Stomach (tissue), 9 donors: ENCODE data around the gene NUP62. TPM values are rescaled to one million over a fixed set of nuclear protein-coding genes. Genes with fewer than 3 reads are reported as not detected.

Source experiments
- DNase-seq, 2 donors: peaks; one replicate each; pipeline versions ENCODE4 v3.0.0 to v3.0.0-alpha.2; 2013 to 2019
- H3K27ac ChIP-seq, 5 donors: fragments of 200-600 bp in 4 of 5; sonication (generic) in 4 of 5; one replicate each; pipeline ENCODE4 v1.5.1; 2013 to 2019; ENCODE audit warnings: mild to moderate bottlenecking in 1 of 5, moderate library complexity in 1 of 5
- H3K27me3 ChIP-seq, 3 donors: fragments of 200-600 bp; sonication (generic); one replicate each; pipeline ENCODE4 v1.5.1; 2017 to 2019; ENCODE audit warnings: mixed run types in 1 of 3
- H3K36me3 ChIP-seq, 4 donors: fragments of 200-600 bp; sonication (generic); 1 replicate in 3 of 4; 2 replicates in 1 of 4; pipeline ENCODE4 v1.5.1; 2016 to 2019
- H3K4me1 ChIP-seq, 4 donors: fragments of 200-600 bp; sonication (generic); one replicate each; pipeline ENCODE4 v1.5.1; 2016 to 2019
- H3K4me3 ChIP-seq, 4 donors: fragments of 200-600 bp; sonication (generic) in 3 of 4; one replicate each; pipeline ENCODE4 v1.5.1; 2016 to 2019; ENCODE audit warnings: mild to moderate bottlenecking in 1 of 4
- H3K9me3 ChIP-seq, 4 donors: fragments of 200-600 bp; sonication (generic); one replicate each; pipeline ENCODE4 v1.5.1; 2016 to 2019
- EP300 ChIP-seq: sonication (generic); formaldehyde crosslinking; IDR thresholded peaks from one replicate; pipeline ENCODE4 v1.6.1; 2017; ENCODE audit warnings: antibody characterized with exemption
- POLR2A ChIP-seq, 4 donors: fragments of 450-650 bp; IDR thresholded peaks; one replicate each; pipeline ENCODE4 v1.6.1; 2016; ENCODE audit warnings: antibody characterized with exemption in 4 of 4, control low read depth in 2 of 4, mild to moderate bottlenecking in 1 of 4, moderate library complexity in 1 of 4
- POLR2AphosphoS5 ChIP-seq, 3 donors: sonication (generic); formaldehyde crosslinking; IDR thresholded peaks; one replicate each; pipeline ENCODE4 v1.6.1; 2016; ENCODE audit warnings: antibody characterized with exemption in 3 of 3
- WGBS, 5 donors: extraction: QIAGEN DNeasy Blood & Tissue Kit in 3 of 5; methylation state at CpG; one replicate each; pipeline versions ENCODE4 v1.1.5 to v1.1.7; 2013 to 2018; 5-methylcytosine and 5-hydroxymethylcytosine counted together
- intact Hi-C: fragments of 100-400 bp; cut with DNase I; formaldehyde crosslinking; loops from one replicate; pipeline ENCODE4 v1.15.1; 2023; ENCODE audit warnings: low total_unique reads
- polyA plus RNA-seq, 3 donors: library from polyadenylated mRNA; stranded (reverse); fragments of 200-250 nt; gene quantifications; one replicate each; pipeline ENCODE4 v1.2.3, GENCODE V29; 2013
- total RNA-seq, 5 donors: library from RNA; depleted of rRNA; stranded (reverse); fragments of >200 nt; gene quantifications; one replicate each; pipeline versions ENCODE4 v1.1.0 to v1.2.3, GENCODE V29; 2014 to 2016
- TF ChIP-seq, protein P1 (sequence below), 7 experiments: fragments of 450-650 bp in 4 of 7; fragments of 200-600 bp in 3 of 7; sonication (generic) in 3 of 7; IDR thresholded peaks; one replicate each; pipeline ENCODE4 v1.5.1; 2016 to 2019; ENCODE audit warnings: antibody characterized with exemption in 7 of 7, control low read depth in 2 of 7, mild to moderate bottlenecking in 1 of 7
- donor health status: healthy with polysubstance abuse.
- donor health status: Bipolar disorder and iron deficiency.
- donor health status: healthy.

The NUP62 gene
- total and polyA plus RNA-seq, 8 donors = 5.3 to 58.0 (median 15.2) TPM

DNA sequence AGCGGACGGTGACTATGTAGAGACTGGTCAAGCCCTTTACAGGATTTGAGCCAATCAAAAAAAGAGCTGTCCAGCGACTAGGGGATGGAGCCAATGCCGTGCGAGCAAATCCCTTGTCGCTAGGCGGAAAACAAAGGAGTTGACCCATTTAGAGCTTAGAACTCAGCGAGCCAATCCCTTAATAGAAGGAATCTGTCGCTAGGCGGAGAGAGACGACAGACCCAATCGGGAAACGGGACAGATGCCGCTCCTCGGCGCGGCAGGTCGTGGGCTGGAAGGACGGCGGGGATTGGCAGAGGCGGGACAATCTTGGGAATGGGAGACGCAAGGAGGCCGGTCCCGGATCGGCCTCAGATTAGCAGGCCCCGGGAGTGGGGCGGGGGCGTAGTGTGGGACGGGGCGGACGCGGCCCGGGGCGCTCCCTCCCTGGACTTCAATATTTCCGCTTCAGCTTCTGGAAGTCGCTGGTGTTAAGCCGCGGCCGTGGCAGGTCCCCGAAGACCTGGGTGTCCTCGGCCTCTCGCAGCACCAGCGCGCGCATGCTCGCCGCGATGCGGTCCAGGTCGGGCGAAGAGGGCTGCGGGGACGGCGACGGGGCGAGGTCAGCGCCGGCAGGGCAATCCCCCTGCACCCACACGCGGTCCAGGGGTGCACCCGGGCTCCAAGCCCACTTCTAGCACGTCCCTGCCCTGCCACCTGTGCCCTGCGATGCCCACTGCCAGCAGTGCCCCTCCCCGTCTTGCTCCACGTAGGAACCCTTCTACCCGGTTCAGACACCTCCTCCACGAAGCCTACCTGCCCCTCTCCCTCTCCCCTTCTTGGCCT lies 59.6 kb downstream of the NUP62 start:
- peak overlapping the region; percentile 50 to 58 (median 54) for H3K4me3 ChIP-seq
- peak overlapping the region; percentile 88 to 99 (median 95) for H3K27ac ChIP-seq
- H3K27me3 ChIP-seq = no peaks in the 10 kb centered on the region
- TF ChIP-seq, protein P1, sequence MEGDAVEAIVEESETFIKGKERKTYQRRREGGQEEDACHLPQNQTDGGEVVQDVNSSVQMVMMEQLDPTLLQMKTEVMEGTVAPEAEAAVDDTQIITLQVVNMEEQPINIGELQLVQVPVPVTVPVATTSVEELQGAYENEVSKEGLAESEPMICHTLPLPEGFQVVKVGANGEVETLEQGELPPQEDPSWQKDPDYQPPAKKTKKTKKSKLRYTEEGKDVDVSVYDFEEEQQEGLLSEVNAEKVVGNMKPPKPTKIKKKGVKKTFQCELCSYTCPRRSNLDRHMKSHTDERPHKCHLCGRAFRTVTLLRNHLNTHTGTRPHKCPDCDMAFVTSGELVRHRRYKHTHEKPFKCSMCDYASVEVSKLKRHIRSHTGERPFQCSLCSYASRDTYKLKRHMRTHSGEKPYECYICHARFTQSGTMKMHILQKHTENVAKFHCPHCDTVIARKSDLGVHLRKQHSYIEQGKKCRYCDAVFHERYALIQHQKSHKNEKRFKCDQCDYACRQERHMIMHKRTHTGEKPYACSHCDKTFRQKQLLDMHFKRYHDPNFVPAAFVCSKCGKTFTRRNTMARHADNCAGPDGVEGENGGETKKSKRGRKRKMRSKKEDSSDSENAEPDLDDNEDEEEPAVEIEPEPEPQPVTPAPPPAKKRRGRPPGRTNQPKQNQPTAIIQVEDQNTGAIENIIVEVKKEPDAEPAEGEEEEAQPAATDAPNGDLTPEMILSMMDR (IDR thresholded peaks at IDR 0.05) = peak in 2 of 7 experiments; percentile 21 to 24
- TF ChIP-seq POLR2A (IDR thresholded peaks at IDR 0.05) (peak in 1 of 4 donors; percentile 52), EP300 (no peak), POLR2AphosphoS5 (IDR thresholded peaks at IDR 0.05) (peak in 2 of 3 donors; percentile 84 to 91)
- DNase-seq = peak; percentile 96 to 100
- peaks cover 40 to 72% (median 62%) of the 10 kb centered on the region in 4 donors for H3K4me1 ChIP-seq
- no peaks in the 10 kb centered on the region for H3K9me3 ChIP-seq
- intact Hi-C loops = no loop called here
- WGBS, 5 donors = 0 to 1% (median 1%) methylated on average over 55 to 67 of the region's 67 CpGs
- peaks cover 7 to 36% (median 28%) of the 10 kb centered on the region in 4 donors for H3K36me3 ChIP-seq

DNA sequence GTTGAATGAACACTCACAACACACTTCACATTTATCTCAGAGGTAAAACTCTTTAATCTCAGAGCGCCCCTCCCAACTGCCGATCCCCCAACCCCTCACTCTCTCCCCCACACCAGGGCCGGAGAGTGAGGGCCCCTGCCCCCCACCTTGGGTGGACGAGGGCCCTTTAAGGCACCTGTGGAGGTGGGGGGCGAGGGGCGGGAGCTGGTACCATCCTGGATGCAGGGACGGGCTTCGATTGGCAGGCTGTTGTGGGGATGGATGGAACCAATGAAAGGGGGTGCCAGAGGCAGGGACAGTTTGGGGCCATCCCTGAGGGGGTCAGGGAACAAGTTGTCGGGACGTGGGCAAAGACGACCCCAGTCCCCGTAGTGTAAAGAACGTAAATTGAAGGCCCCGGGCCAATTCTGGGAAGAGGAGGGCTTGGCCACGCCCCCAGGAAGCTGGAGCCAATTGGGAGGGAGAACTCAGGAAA lies 60.3 kb downstream of the NUP62 start:
- no peak for DNase-seq
- WGBS, 5 donors = 0 to 4% (median 1%) methylated on average over 15 of the region's 15 CpGs
- intact Hi-C loops = no loop called here
- H3K4me3 ChIP-seq = peak overlapping the region; percentile 36 to 47 (median 42)
- H3K27ac ChIP-seq = peak overlapping the region; percentile 88 to 99 (median 95)
- H3K36me3 ChIP-seq = peaks cover 11 to 38% (median 33%) of the 10 kb centered on the region in 4 donors
- H3K9me3 ChIP-seq = no peaks in the 10 kb centered on the region
- TF ChIP-seq POLR2AphosphoS5 (IDR thresholded peaks at IDR 0.05) (no peak), POLR2A (IDR thresholded peaks at IDR 0.05) (no peak), EP300 (no peak)
- TF ChIP-seq, protein P1 (IDR thresholded peaks at IDR 0.05) = no peak
- no peaks in the 10 kb centered on the region for H3K27me3 ChIP-seq
- peaks cover 42 to 73% (median 61%) of the 10 kb centered on the region in 4 donors for H3K4me1 ChIP-seq

DNA sequence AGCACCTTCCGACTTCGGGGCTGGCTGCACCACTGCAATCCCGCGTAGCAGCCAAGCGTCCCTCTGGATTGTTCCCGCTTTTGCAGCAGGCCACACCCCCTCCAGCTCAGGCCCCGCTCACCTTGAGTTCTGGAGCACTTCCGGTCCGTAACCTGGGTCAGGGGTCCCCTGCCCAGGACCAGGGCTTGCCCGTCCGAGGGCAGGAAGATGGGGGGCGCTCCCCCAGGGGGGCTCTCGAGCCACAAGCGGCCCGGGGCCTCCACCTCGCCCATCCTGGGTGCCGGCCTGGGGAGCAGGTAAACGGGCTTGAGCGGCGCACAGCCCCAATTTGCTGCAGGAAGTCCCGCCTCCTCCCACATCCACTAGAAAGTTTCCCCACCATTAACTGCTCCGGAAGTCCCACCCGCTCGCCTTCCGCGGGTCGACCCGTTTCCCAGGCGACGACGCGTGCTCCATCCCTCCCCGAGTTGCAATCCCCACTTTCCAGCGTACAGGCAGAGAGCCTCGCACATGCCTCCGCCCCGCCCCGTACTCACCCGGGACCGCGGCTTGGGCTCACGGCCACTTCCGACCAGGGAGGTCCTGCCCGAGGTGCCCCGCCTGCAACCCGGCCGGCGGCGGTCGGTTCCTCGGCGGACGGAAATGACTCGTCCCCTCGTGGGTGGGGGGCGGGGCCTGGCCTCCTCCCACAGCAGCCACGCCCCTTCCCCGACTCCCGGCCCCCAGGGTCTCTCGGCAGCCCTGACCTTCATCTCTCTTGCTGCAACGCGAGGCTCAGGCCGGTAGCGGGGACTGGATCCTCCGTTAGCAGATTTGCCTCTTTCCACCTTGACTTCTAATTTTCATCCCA lies 62.1 kb downstream of the NUP62 start, which contains the start of gene PNKP:
Gene PNKP (minus strand): TSS at position 644 of the 850 bp plus-strand sequence. CDS start 372 bp downstream, at position 272.
- Histone ChIP-seq H3K4me3 (peak within 1 kb of the TSS; percentile 58 to 81 (median 76)), H3K27ac (peak within 1 kb of the TSS; percentile 88 to 99 (median 95)), H3K4me1 (peaks cover 42 to 63% (median 59%) of the 10 kb centered on the region in 4 donors), H3K36me3 (peaks cover 29 to 44% (median 40%) of the 10 kb centered on the region in 4 donors), H3K9me3 (no peaks in the 10 kb centered on the region), H3K27me3 (no peaks in the 10 kb centered on the region)
- peak; percentile 89 to 97 for DNase-seq
- TF ChIP-seq, protein P1 (IDR thresholded peaks at IDR 0.05) = no peak
- TF ChIP-seq POLR2A (IDR thresholded peaks at IDR 0.05) (no peak), EP300 (peak; percentile 3), POLR2AphosphoS5 (IDR thresholded peaks at IDR 0.05) (peak; percentile 45 to 89 (median 78))
- WGBS, 5 donors = 0 to 1% (median 1%) methylated on average over 38 to 65 of the region's 65 CpGs
- intact Hi-C loops = no loop called here

DNA sequence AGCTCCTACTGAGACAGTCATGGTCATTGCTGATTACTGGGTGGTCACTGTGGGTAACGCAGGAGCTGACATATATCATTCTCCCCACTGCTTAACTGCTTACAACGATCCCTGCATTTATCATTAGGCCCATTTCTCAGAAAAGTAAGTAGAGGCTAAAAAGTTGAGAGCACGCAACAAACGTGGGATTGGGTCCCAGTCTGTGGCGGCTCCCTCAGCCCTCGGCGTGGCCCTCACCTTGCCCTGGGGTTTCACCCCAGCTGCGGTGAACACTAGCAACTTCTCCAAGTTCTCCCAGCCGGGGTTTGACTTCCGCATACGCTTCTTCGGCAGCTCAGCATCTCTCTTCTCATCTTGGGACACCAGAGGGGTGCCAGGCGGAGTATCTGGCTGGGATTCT lies 64.4 kb downstream of the NUP62 start:
- peaks cover 38 to 52% (median 50%) of the 10 kb centered on the region in 4 donors for H3K36me3 ChIP-seq
- no peak for DNase-seq
- H3K9me3 ChIP-seq = no peaks in the 10 kb centered on the region
- H3K4me1 ChIP-seq = peaks cover 47 to 72% (median 65%) of the 10 kb centered on the region in 4 donors
- H3K4me3 ChIP-seq = peak overlapping the region in 1 of 4 donors; percentile 15
- WGBS, 5 donors = 85 to 92% (median 89%) methylated on average over 13 of the region's 13 CpGs
- peak overlapping the region in 2 of 5 donors; percentile 7 to 96 for H3K27ac ChIP-seq
- TF ChIP-seq POLR2AphosphoS5 (IDR thresholded peaks at IDR 0.05) = no peak
- TF ChIP-seq POLR2A (IDR thresholded peaks at IDR 0.05) = no peak
- TF ChIP-seq EP300 = no peak
- intact Hi-C loops = no loop called here
- H3K27me3 ChIP-seq = no peaks in the 10 kb centered on the region
